ENCODE data around the gene CD27. TPM values are rescaled to one million over a fixed set of nuclear protein-coding genes. Genes with fewer than 3 reads are reported as not detected.

CD27 gene
- total and polyA plus RNA-seq, 9 of the 15 experiments (the other 6 are each of a cell fraction or from before 2014, with no cell fraction given) = 0.24 TPM; not detected in 8

DNA sequence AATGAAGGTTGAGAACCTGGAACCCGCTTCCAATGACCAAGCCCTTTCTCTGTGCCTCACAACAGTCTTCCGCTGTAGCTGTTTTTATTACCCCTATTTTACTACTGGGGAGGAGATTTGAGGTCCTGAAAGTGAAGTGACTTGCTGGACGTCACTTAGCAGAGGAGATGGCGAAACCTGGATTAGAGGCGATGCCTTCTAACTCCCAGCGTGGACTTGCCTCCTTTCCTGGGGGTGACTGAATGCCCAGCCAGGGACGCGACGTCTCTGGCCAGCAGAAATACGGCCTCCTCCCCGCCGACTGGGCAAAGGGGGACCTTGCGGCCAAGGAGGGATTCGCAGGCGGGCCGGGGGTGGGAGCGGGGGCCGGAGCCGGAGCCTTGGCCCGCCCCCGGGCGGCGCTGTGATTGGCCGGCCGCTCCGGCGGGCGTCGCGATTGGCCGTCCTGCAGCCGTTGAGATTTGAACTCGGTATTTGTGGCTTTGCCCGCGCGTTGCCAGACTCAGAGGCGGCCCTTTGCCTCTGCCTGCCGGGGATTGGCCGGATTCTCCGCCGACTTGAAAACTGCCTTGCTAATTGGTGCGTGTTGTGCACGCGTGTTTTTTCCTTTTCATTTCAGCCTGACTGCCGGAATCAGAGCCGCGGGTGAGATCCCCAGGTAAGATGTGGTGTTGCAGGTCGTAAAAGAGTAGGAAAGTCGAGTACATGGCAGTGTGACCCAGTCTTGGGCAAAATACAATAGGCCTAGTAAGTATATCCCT, 48.9 kb downstream of the CD27 start, which contains the start of gene NCAPD2 (continued):
- no peak for TF ChIP-seq STAT5B (CRISPR knock-in tag; IDR thresholded peaks at IDR 0.05)
- no peak for TF ChIP-seq CAMTA2 (CRISPR knock-in tag; conservative IDR thresholded peaks at IDR 0.05)
- peak; percentile 97 for TF ChIP-seq MYBL2 (IDR thresholded peaks at IDR 0.05; ENCODE audit: low read depth)
- peak; percentile 94; the same call in 1 of the 2 replicates for TF ChIP-seq MYBL2 (CRISPR knock-in tag; IDR thresholded peaks at IDR 0.05; ENCODE audit: borderline replicate concordance)
- TF ChIP-seq, protein P1, sequence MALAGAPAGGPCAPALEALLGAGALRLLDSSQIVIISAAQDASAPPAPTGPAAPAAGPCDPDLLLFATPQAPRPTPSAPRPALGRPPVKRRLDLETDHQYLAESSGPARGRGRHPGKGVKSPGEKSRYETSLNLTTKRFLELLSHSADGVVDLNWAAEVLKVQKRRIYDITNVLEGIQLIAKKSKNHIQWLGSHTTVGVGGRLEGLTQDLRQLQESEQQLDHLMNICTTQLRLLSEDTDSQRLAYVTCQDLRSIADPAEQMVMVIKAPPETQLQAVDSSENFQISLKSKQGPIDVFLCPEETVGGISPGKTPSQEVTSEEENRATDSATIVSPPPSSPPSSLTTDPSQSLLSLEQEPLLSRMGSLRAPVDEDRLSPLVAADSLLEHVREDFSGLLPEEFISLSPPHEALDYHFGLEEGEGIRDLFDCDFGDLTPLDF (CRISPR knock-in tag; IDR thresholded peaks at IDR 0.05) = peak; percentile 99
- TF ChIP-seq, protein P2, sequence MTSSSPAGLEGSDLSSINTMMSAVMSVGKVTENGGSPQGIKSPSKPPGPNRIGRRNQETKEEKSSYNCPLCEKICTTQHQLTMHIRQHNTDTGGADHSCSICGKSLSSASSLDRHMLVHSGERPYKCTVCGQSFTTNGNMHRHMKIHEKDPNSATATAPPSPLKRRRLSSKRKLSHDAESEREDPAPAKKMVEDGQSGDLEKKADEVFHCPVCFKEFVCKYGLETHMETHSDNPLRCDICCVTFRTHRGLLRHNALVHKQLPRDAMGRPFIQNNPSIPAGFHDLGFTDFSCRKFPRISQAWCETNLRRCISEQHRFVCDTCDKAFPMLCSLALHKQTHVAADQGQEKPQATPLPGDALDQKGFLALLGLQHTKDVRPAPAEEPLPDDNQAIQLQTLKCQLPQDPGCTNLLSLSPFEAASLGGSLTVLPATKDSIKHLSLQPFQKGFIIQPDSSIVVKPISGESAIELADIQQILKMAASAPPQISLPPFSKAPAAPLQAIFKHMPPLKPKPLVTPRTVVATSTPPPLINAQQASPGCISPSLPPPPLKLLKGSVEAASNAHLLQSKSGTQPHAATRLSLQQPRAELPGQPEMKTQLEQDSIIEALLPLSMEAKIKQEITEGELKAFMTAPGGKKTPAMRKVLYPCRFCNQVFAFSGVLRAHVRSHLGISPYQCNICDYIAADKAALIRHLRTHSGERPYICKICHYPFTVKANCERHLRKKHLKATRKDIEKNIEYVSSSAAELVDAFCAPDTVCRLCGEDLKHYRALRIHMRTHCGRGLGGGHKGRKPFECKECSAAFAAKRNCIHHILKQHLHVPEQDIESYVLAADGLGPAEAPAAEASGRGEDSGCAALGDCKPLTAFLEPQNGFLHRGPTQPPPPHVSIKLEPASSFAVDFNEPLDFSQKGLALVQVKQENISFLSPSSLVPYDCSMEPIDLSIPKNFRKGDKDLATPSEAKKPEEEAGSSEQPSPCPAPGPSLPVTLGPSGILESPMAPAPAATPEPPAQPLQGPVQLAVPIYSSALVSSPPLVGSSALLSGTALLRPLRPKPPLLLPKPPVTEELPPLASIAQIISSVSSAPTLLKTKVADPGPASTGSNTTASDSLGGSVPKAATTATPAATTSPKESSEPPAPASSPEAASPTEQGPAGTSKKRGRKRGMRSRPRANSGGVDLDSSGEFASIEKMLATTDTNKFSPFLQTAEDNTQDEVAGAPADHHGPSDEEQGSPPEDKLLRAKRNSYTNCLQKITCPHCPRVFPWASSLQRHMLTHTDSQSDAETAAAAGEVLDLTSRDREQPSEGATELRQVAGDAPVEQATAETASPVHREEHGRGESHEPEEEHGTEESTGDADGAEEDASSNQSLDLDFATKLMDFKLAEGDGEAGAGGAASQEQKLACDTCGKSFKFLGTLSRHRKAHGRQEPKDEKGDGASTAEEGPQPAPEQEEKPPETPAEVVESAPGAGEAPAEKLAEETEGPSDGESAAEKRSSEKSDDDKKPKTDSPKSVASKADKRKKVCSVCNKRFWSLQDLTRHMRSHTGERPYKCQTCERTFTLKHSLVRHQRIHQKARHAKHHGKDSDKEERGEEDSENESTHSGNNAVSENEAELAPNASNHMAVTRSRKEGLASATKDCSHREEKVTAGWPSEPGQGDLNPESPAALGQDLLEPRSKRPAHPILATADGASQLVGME (CRISPR knock-in tag; IDR thresholded peaks at IDR 0.05) = peak; percentile 64; the same call in 1 of the 2 replicates
- peak; percentile 14 for TF ChIP-seq HDAC3 (IDR thresholded peaks at IDR 0.05; ENCODE audit: borderline replicate concordance, partially characterized antibody)
- TF ChIP-seq FOXM1 (IDR thresholded peaks at IDR 0.05; ENCODE audit: low read depth) = peak; percentile 98
- TF ChIP-seq FOXM1 (CRISPR knock-in tag; IDR thresholded peaks at IDR 0.05; ENCODE audit: low read depth) = peak; percentile 72; the same call in 1 of the 2 replicates
- TF ChIP-seq NFRKB (IDR thresholded peaks at IDR 0.05; ENCODE audit: low read depth) = peak; percentile 23
- no peak for TF ChIP-seq RUNX1 (IDR thresholded peaks at IDR 0.05; ENCODE audit: low read depth)
- TF ChIP-seq ZNF583 (CRISPR knock-in tag; IDR thresholded peaks at IDR 0.05) = no peak
- no peak for TF ChIP-seq SRSF7 (optimal IDR thresholded peaks at IDR 0.05; ENCODE audit: low read depth, low read length)
- no peak for TF ChIP-seq RBM14 (IDR thresholded peaks at IDR 0.05; ENCODE audit: borderline replicate concordance, insufficient read depth, low read depth, low read length)
- TF ChIP-seq STAG1 (CRISPR knock-in tag; IDR thresholded peaks at IDR 0.05; ENCODE audit: borderline replicate concordance) = no peak
- no peak for TF ChIP-seq ATF1 (CRISPR knock-in tag; IDR thresholded peaks at IDR 0.05)
- peak; percentile 65 for TF ChIP-seq ATF1 (tag; IDR thresholded peaks at IDR 0.05)
- TF ChIP-seq, protein P3, sequence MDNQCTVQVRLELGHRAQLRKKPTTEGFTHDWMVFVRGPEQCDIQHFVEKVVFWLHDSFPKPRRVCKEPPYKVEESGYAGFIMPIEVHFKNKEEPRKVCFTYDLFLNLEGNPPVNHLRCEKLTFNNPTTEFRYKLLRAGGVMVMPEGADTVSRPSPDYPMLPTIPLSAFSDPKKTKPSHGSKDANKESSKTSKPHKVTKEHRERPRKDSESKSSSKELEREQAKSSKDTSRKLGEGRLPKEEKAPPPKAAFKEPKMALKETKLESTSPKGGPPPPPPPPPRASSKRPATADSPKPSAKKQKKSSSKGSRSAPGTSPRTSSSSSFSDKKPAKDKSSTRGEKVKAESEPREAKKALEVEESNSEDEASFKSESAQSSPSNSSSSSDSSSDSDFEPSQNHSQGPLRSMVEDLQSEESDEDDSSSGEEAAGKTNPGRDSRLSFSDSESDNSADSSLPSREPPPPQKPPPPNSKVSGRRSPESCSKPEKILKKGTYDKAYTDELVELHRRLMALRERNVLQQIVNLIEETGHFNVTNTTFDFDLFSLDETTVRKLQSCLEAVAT (IDR thresholded peaks at IDR 0.05) = no peak

All from K562 (cell line).